ENCODE results near the gene SLC33A1. TPM values are rescaled to one million over a fixed set of nuclear protein-coding genes. Genes with fewer than 3 reads are reported as not detected.
"Not testable (repeated sequence)": the region's sequence is repeated elsewhere in the genome, so short reads cannot be mapped to it uniquely, and the experiment has no call there.

The SLC33A1 gene
- total RNA-seq, 4 donors from 2014 or later: 16.1 to 30.4 (median 26.8) TPM

DNA sequence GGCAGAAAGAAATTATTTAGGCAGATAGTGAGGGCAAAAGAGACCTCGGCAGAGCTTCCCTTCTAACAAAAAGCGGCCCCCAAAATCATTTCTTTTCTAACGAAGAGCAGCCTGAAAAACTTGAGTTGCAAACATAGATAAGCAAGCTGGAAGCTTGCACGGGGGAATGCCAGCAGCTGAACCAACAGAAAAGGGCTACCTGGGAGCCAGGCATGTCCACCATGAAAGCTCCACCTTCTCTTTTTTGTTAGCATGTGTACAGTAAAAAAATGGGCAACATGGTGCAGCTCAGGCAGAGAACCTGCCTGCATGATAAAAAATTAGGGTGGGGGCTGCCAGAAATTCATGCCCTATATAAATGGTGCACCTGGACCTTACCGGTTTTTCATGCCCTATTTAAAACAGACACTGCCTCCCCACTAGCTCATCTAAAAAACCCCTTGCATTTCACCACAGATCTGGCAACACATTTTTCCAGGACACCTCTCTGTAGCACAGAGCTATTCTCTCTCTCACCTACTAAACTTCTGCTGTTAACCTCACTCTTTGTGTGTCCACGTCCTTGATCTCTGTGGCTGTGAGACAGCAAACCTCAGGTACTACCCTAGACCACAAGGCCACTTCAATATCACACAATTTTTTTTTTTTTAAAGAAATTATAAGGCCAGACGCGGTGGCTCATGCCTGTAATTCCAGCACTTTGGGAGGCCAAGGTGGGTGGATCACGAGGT, 18.7 kb downstream of the SLC33A1 start:
- no peak for ATAC-seq (ENCODE audit: low FRiP score)
- TF ChIP-seq, protein P1, sequence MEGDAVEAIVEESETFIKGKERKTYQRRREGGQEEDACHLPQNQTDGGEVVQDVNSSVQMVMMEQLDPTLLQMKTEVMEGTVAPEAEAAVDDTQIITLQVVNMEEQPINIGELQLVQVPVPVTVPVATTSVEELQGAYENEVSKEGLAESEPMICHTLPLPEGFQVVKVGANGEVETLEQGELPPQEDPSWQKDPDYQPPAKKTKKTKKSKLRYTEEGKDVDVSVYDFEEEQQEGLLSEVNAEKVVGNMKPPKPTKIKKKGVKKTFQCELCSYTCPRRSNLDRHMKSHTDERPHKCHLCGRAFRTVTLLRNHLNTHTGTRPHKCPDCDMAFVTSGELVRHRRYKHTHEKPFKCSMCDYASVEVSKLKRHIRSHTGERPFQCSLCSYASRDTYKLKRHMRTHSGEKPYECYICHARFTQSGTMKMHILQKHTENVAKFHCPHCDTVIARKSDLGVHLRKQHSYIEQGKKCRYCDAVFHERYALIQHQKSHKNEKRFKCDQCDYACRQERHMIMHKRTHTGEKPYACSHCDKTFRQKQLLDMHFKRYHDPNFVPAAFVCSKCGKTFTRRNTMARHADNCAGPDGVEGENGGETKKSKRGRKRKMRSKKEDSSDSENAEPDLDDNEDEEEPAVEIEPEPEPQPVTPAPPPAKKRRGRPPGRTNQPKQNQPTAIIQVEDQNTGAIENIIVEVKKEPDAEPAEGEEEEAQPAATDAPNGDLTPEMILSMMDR (IDR thresholded peaks at IDR 0.05): no peak
- no peak for DNase-seq (ENCODE audit: low spot score)

DNA sequence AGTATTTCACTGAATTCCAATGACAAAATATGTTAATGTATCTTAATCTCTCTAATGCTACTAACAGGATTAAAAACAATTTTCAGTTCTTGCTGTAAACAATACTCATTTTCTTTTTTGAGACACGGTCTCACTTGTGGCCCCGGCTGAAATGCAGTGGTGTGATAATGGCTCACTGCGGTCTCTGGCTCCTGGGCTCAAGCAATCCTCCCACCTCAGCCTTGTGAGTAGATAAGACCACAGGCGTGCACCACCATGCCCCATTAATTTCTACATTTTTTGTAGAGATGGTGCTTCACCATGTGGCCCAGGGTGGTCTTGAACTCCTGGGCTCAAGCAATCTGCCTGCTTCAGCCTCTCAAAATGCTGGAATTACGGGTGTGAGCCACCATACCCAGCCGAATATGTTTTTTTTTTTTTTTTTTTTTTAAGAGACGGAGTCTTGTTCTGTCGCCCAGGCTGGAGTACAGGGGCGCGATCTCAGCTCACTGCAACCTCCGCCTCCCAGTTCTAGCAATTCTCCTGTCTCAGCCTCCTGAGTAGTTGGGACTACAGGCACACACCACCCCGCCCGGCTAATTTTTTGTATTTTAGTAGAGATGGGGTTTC, 25.6 kb downstream of the SLC33A1 start:
- ATAC-seq (ENCODE audit: low FRiP score); DNase-seq (ENCODE audit: low spot score): not testable (repeated sequence)

DNA sequence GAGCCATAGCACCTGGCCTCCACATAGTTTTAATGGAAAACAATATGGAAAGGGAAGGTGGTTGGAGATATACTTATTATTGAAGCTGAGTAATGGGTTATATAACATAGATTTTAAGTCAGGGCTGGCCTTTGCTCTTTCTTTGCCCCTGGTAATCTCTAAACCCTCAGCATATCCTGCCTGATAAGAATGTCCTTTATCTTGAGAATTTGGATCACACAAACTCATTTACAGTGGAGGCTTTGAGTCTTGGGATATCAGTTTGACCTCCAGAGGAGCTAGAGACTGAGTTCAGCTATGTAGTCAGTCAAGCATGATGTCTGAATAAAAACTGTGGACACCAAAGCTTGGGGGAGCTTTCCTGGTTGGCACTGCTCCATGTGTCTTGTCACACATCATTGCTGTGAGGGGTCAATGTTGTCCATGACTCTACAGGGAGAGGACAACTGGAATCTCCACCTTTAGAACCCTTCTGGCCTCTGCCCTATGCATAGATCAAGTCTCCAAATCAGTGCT, 39.1 kb downstream of the SLC33A1 start:
- DNase-seq (ENCODE audit: low spot score) (no peak), ATAC-seq (ENCODE audit: low FRiP score) (no peak)
- TF ChIP-seq, protein P1 (IDR thresholded peaks at IDR 0.05): no peak

DNA sequence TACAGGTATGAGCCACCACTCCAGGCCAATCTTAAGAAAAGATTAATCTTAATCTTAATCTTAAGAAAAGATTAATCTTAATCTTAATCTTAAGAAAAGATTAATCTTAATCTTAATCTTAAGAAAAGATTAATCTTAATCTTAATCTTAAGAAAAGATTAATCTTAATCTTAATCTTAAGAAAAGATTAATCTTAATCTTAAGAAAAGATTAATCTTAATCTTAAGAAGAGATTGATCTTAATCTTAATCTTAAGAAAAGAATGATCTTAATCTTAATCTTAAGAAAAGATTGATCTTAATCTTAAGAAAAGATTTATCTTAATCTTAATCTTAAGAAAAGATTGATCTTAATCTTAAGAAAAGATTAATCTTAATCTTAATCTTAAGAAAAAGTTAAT, 41.0 kb downstream of the SLC33A1 start:
- ATAC-seq (ENCODE audit: low FRiP score): not testable (repeated sequence)

DNA sequence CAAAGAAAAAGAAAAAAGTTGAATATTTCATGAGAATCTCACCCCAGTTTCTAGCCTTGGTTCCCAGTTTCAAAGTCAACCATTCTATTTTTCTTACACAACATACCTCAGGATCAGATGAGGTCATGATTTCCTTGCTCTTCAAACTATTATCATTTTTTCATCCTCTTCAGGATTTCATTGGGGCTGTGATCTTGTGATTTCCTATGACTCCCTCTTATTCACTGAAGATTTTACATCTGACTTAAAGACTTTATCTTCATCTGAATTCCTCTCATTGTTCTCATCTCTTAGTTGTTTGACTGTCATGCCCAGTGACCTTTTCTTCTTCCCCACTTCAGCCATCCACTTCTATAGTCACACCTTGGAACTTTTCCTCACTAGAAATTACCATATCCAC, 45.0 kb downstream of the SLC33A1 start:
- TF ChIP-seq, protein P1 (IDR thresholded peaks at IDR 0.05): no peak
- ATAC-seq (ENCODE audit: low FRiP score): no peak
- DNase-seq (ENCODE audit: low spot score): no peak

More for the DNA sequence above, 41.0 kb downstream of the SLC33A1 start:
- not testable (repeated sequence) for DNase-seq (ENCODE audit: low spot score)

DNA sequence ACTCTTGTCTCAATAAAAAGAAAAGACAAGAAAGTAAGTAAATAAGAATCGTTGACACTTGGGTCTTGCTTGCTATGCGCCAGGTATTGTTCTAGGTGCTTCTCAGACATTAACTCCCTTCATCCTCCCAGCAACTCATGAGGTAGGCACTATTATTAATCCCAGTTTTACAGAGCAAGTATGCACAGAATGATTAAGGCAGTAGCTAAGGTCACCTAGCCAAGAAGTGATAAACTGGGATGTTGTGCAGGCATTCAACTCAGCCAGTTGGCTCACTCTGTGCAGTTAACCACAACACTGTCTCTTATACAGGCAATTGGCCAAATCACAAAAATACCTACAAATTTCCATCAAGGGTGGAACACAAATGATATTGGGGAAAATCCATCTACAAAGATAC, 46.4 kb downstream of the SLC33A1 start:
- DNase-seq (ENCODE audit: low spot score) (no peak), ATAC-seq (ENCODE audit: low FRiP score) (no peak)
- TF ChIP-seq, protein P1 (IDR thresholded peaks at IDR 0.05): no peak

DNA sequence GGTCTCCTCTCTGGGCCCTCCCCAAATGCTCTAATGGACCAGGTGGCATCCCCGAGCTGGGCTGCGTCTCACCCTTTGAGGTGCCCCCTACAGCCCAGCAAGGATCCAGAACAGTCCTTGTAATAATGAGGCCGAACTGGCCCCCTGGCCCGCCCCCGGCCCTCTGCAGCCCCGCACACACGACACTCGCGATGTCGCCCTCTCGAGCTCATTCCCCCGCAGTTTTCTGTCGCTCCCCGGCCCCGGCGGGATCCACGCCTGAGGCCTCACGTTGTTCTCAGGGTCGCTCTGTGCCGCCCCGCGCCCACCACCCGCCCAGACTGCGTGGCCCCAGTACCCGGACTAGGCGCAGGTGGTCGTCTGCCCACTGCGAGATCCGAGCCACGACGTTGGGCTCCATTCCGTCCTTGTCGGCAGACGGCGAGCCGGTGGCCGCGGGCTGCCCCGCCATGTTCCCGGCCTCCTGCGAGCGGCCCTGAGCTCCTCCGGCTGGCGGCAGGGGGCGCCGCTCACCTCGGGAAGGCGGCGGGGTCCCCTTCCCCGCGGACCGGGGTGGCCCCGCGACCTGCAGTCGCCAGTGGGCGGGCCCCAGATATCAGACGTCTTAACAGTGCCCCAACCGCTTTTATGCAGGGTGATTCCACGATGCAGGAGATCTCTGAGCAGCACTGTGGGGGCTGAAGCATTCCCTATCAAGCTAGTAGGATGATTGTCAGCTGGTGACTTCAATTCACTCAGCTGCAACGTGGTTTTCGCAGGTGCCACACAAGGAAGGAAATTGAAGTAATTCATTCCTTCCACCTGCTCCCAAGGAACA, 48.2 kb downstream of the SLC33A1 start, which contains the start of gene C3orf33:
Gene C3orf33 (minus strand): TSS at position 477 of the 817 bp plus-strand sequence. CDS start 26 bp downstream, at position 451.
- ATAC-seq (ENCODE audit: low FRiP score) (peak; percentile 98), DNase-seq (ENCODE audit: low spot score) (peak; percentile 29)
- TF ChIP-seq, protein P1 (IDR thresholded peaks at IDR 0.05): peak in 1 of 3 donors; percentile 18
